Measurements from ENCODE around the gene PRKD1. TPM values are rescaled to one million over a fixed set of nuclear protein-coding genes. Genes with fewer than 3 reads are reported as not detected.

Gene PRKD1
- total and polyA plus RNA-seq, 10 donors, result 1.0 to 8.9 (median 4.5) TPM

DNA sequence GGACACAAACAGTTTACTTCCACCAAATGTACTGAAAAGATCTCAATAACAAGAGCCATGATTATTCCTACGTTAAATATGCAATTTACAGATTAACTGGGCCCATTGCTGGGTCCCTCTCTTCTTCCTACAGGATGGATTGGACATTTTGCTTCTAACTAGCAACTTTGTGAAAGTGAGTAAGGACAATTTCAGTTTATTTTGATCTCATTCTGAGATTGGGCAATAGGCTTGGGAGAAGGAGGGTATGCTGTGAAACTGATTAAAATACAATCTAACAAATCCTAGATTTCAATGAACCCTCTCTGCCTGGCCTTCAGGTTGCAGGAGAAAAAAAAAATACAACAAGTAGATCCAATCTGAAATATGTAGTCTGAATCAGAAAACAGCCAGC lies 121.5 kb downstream of the PRKD1 start:
- DNase-seq, result no peak
- no peak overlapping the region for H3K27ac ChIP-seq
- intact Hi-C loops (cut with DNase I; ENCODE audit: low total_unique reads), result no loop called here
- H3K27me3 ChIP-seq (replicated peaks in 1 of 7), result no peaks in the 10 kb centered on the region
- H3K36me3 ChIP-seq, result no peaks in the 10 kb centered on the region
- no peaks in the 10 kb centered on the region for H3K4me1 ChIP-seq
- WGBS, 5 donors, result 60 to 86% (median 69%) methylated on average over 1 of the region's 1 CpG
- no peak overlapping the region for H3K4me3 ChIP-seq
- no peak for TF ChIP-seq POLR2A (IDR thresholded peaks at IDR 0.05)
- TF ChIP-seq, protein P1, sequence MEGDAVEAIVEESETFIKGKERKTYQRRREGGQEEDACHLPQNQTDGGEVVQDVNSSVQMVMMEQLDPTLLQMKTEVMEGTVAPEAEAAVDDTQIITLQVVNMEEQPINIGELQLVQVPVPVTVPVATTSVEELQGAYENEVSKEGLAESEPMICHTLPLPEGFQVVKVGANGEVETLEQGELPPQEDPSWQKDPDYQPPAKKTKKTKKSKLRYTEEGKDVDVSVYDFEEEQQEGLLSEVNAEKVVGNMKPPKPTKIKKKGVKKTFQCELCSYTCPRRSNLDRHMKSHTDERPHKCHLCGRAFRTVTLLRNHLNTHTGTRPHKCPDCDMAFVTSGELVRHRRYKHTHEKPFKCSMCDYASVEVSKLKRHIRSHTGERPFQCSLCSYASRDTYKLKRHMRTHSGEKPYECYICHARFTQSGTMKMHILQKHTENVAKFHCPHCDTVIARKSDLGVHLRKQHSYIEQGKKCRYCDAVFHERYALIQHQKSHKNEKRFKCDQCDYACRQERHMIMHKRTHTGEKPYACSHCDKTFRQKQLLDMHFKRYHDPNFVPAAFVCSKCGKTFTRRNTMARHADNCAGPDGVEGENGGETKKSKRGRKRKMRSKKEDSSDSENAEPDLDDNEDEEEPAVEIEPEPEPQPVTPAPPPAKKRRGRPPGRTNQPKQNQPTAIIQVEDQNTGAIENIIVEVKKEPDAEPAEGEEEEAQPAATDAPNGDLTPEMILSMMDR (IDR thresholded peaks at IDR 0.05 in 8 of 11, conservative IDR thresholded peaks at IDR 0.05 in 3 of 11), result no peak
- no peak for TF ChIP-seq POLR2AphosphoS5 (IDR thresholded peaks at IDR 0.05)
- peaks cover 0 to 1% (median 0%) of the 10 kb centered on the region in 8 donors for H3K9me3 ChIP-seq

DNA sequence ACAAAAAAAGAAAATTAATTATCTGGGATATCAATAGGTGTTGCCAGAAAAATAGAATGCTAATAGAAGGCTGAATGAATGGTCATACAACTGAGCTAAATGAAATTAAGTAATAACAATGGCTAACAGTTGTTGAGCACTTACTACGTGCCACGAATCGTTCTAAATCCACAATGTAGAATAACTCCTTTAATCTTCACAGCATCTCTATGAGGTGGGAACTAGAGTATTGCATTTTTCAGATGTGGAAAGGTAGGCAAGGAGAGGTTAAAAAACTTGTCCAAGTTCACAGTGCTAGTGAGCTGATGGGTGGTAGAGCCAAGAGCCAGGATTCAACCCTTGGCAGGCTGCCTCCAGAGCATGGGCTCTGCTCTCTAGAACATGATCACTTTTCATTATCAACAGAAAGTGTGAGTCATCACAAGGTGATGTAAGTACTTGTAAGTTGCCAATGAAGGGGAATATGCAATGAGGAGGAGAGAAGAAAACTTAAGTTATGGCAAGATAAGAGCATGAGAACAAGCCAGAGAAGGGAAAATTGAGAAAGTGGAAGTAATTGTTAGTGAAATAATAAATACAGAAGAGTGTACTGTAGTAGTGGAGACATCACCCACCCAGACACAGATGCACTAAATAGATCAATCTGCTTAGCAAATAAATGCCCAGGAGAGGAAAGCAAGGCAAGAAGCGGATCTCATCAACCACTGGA lies 122.1 kb downstream of the PRKD1 start:
- DNase-seq, result no peak
- 84 to 93% (median 91%) methylated on average over 4 of the region's 4 CpGs for WGBS, 5 donors
- Histone ChIP-seq H3K9me3 (no peaks in the 10 kb centered on the region), H3K27ac (no peak overlapping the region), H3K36me3 (no peaks in the 10 kb centered on the region), H3K27me3 (replicated peaks in 1 of 7) (no peaks in the 10 kb centered on the region), H3K4me3 (no peak overlapping the region), H3K4me1 (no peaks in the 10 kb centered on the region)
- TF ChIP-seq POLR2AphosphoS5 (IDR thresholded peaks at IDR 0.05) (no peak), POLR2A (IDR thresholded peaks at IDR 0.05) (no peak)
- TF ChIP-seq, protein P1 (IDR thresholded peaks at IDR 0.05 in 8 of 11, conservative IDR thresholded peaks at IDR 0.05 in 3 of 11), result no peak
- intact Hi-C loops (cut with DNase I; ENCODE audit: low total_unique reads), result no loop called here

DNA sequence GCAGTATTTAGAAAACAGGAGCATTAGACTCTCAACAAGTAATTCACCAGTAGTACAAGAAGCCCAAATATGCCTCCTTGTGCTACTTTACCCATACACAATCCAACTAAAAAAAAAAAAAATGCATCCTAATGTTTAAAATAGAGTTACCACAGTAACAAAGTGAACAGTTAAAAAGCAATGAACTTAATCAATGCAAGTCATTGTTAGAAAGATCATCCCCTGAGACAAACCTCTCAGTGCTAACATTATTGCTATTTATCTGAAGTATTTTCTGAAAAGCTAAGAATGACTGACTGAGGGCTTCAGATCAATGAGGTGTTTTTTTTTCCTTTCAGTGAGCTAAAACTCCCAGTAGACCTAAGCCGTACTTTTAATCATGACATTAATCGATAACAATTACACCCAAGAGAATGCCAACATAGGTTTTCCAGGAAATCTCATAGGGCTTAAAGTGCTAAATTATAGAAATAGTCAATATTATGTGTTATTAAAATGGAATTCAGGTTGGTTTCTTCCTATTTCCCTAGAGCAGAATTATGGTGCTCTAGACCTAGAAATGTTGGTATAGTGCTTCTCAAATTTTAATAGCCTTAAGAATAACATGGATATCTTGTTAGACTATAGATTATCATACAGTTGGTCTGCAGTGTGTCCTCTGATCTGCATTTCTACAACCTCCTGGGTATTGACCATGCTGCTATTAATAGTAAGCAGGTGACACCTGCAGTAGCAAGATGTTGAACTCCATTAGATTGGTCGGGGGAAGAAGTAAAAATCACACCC lies 123.0 kb downstream of the PRKD1 start:
- TF ChIP-seq, protein P1 (IDR thresholded peaks at IDR 0.05 in 8 of 11, conservative IDR thresholded peaks at IDR 0.05 in 3 of 11), result no peak
- TF ChIP-seq POLR2AphosphoS5 (IDR thresholded peaks at IDR 0.05) (no peak), POLR2A (IDR thresholded peaks at IDR 0.05) (no peak)
- no peaks in the 10 kb centered on the region for H3K4me1 ChIP-seq
- DNase-seq, result no peak
- 89 to 95% (median 92%) methylated on average over 3 of the region's 3 CpGs for WGBS, 5 donors
- intact Hi-C loops (cut with DNase I; ENCODE audit: low total_unique reads), result no loop called here
- no peak overlapping the region for H3K27ac ChIP-seq
- no peaks in the 10 kb centered on the region for H3K9me3 ChIP-seq
- no peak overlapping the region for H3K4me3 ChIP-seq
- H3K27me3 ChIP-seq (replicated peaks in 1 of 7), result no peaks in the 10 kb centered on the region
- H3K36me3 ChIP-seq, result no peaks in the 10 kb centered on the region

DNA sequence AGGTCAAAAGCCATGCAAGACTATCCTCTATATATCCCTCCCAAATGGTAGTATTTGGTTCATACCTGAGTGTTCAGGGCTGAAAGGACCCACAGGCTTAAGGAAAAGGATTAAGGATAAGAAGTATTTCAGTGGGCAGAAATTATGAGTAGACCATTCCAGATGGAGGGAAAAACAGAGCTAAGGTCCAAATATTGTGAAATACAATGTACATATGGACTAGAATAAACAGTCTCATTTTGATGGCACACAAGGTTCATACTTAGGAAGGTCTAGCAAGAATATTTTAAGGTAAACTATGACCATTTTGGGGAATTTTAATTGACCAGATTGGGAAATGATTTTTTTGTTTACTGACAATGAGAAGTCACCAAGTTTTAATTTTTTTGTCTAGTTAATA lies 124.6 kb downstream of the PRKD1 start:
- Histone ChIP-seq H3K27me3 (replicated peaks in 1 of 7) (no peaks in the 10 kb centered on the region), H3K36me3 (no peaks in the 10 kb centered on the region), H3K9me3 (no peaks in the 10 kb centered on the region), H3K27ac (no peak overlapping the region), H3K4me1 (no peaks in the 10 kb centered on the region), H3K4me3 (no peak overlapping the region)
- TF ChIP-seq, protein P1 (IDR thresholded peaks at IDR 0.05 in 8 of 11, conservative IDR thresholded peaks at IDR 0.05 in 3 of 11), result no peak
- TF ChIP-seq POLR2AphosphoS5 (IDR thresholded peaks at IDR 0.05) (no peak), POLR2A (IDR thresholded peaks at IDR 0.05) (no peak)
- intact Hi-C loops (cut with DNase I; ENCODE audit: low total_unique reads), result no loop called here
- no peak for DNase-seq

Data from spleen (tissue), 11 donors.